ENCODE results near the gene NCK2.

The NCK2 gene

GRCh38 chr2:105808423-105809096 lies 63.8 kb downstream of the NCK2 start:
- in situ Hi-C loops (cut with HindIII; ENCODE audit: low sequenced_read_pairs): no loop called here

DNA sequence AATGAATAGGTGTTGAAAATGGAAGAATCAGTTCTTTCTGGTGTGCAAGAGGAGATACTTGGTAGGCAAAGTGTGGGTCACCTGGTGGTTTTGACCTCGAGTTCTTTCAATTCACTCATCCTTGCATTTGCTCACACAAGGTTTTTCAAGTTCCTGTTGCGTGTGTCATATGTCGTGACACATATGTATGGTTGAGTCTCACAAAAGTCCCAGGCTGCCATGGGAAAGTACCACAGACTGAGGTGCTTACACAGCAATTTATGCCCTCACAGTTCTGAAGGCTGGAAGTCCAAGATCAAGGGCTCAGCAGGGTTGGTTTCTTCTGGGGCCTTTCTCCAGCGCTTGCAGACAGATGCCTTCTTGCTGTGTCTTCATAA lies 64.4 kb downstream of the NCK2 start:
- in situ Hi-C loops (cut with HindIII; ENCODE audit: low sequenced_read_pairs): no loop called here

GRCh38 chr2:105809723-105810122 lies 65.0 kb downstream of the NCK2 start:
- in situ Hi-C loops (cut with HindIII; ENCODE audit: low sequenced_read_pairs): no loop called here

- in situ Hi-C loops (cut with HindIII; ENCODE audit: low sequenced_read_pairs): no loop called here
These were observed 67.7 kb downstream of the NCK2 start for GRCh38 chr2:105812180-105813044.

DNA sequence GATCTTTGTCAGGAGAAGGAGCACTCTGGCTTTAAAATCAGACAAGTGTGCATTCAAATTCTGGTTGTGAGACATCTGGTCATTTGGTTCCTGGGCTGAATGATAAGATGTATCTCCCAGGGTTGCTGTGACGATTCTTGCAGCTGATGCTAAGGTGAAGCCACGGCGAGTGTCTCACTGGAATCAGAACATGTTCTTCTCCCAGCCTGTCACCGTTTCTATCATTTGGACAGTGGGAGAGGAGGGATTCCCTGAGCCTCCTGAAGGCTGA lies 68.3 kb downstream of the NCK2 start:
- in situ Hi-C loops (cut with HindIII; ENCODE audit: low sequenced_read_pairs): no loop called here

DNA sequence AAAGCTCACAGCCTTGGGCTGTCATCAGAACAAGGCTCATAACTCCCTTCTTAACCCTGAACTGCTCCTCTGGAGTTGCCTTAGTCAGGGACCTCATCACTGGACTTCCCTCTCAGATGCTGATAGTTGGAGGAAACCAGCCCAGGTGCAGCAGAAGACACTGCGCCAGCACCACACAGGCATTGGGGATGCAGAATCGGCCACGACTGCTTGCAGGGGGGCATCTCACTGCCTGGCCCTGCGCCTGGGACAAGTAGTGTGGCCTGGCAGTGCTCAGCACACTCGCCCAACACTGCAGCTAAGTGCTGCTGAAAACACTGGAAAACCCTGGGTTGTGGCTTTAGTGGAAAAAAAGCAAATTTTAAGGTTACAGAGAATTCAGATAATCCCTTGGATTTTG lies 68.7 kb downstream of the NCK2 start:
- in situ Hi-C loops (cut with HindIII; ENCODE audit: low sequenced_read_pairs): no loop called here

DNA sequence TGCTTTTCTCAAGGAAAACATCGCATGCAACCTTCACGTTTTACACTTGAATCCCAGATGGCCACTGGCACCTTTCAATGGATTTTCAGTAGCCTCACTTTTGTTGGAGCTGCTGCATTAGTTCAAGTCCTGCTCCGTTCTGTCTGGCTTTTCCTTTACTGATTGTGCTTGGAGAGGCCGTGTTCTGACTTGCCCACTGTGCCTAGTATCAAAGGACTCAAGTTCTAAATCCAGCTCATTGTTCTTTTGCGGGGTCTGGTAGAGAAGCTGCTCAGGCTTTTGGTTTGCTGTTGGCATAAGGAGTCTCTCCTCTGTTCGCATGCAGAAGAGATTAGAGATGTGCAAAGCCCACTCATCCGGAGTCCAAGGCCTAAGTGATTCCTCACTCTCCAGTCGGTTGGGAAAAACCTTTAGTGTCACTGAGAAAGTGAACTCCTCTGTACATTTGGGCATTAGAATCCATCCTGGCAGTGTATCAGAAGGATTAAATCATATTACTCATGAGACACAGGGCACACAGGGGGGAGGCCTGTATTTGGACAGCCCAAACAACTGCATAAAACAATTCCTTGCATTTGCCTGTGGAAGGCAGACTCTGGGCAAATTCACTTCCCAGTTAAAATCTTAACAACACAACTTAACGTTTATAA lies 69.7 kb downstream of the NCK2 start:
- in situ Hi-C loops (cut with HindIII; ENCODE audit: low sequenced_read_pairs): no loop called here

DNA sequence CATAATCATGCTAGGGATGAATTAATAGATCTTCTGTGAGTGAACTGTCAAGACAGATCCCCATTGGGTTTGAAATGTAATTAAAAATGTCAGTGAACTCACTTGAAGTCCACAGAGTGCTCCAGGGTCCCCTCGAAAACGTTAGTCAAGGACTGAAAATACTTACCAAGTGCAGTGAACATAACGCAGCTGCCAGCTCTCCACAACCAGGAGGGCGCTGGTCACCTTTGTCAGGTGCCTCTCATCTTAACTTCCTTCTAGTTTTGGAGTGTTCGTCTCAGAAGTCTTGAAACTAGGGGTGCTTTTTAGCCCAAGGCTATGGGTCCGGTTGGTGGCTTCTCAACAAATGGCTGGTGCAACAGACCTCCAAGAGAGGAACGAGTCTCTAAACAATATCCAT lies 70.7 kb downstream of the NCK2 start:
- in situ Hi-C loops (cut with HindIII; ENCODE audit: low sequenced_read_pairs): no loop called here

DNA sequence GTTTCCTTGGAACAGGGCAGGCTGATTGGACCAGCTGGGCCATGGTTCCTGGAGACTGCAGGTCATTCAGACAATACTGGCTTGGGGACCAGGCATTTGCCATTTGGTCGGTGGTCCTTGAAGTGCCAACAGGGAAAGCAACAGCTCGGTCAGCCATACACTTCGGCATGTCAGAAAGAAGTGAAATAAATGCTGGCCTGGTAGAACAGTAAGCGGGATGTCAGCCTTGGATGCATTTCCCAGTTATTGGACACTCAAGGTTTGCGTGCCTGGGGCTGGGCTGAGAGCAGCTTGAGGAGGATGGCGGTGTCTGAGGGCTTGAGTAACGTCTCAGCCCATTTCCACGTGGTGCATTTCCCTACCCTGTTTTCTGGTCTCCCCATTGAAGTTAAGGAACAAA lies 75.4 kb downstream of the NCK2 start:
- in situ Hi-C loops (cut with HindIII; ENCODE audit: low sequenced_read_pairs): no loop called here

- in situ Hi-C loops (cut with HindIII; ENCODE audit: low sequenced_read_pairs): no loop called here
These were observed 76.0 kb downstream of the NCK2 start for GRCh38 chr2:105820691-105821090.

DNA sequence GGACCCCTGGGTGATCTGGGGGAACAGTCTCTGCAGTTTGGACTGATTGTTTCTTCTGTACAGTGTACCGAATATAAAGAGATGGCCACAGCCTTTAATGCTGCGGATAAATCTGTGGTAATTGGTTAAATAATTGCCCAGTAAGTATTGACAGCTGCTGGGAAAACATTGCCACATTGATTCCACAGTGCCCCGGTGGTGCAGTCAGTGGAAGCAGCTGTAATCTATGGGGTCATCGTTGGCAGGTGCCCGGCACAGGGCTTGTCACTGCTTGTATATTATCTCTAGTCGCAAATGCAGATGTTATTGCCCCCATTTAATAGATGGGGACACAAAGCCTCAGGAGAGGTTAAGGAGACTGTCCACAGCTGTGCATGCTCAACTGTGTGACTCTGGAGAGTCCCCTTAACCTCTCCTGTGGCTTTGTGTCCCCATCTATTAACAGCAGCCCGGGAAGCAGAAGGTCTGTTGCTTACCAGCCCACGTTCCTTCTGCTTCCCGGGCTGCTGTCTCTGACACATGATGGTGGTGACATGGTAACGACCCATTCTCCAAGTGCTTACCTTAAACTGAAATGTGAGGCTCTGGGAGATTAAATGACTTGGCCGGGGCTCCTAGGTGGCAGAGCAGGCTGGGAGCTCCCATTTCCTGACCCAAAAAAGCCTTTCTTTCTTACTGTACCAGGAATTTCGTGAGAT lies 76.9 kb downstream of the NCK2 start:
- in situ Hi-C loops (cut with HindIII; ENCODE audit: low sequenced_read_pairs): no loop called here

DNA sequence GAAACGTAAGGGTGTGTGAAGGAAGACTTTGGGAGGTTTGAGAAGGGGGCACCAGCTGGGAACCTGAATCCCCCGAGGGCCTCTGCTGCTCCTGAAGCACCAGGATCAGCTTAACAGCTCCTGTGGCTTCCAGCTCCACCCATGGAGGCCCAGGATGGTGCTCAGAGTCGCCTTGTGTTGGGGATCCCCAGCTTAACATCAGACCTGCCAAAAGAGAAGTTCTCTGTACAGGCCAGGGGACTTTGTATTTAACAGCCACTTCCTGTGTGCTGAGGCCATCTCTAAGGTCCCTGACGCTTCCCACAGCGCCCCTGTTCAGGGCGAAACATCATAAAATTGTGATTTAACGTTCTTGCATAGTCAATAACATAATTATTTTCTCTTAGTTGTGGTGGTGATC lies 77.5 kb downstream of the NCK2 start:
- in situ Hi-C loops (cut with HindIII; ENCODE audit: low sequenced_read_pairs): no loop called here

DNA sequence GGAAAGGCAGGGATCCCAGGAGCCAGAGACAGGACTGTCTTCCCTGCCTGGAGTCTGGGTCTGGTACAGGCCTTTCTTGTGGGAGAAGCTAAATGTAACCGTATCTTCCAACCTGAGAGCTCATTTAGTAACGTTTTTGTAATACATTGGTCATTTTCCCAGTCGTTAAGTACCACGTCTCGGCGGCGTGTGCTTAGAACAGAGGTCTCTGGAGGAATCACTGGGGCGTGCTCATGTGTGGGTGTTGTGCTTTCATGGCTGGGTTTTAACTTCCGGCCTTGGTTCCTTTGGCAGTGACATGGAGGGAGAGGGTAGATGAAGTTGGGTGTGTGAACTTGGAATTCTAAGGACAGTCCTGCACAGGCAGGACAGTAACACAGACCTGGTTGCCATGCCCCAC lies 79.7 kb downstream of the NCK2 start:
- in situ Hi-C loops (cut with HindIII; ENCODE audit: low sequenced_read_pairs): no loop called here

DNA sequence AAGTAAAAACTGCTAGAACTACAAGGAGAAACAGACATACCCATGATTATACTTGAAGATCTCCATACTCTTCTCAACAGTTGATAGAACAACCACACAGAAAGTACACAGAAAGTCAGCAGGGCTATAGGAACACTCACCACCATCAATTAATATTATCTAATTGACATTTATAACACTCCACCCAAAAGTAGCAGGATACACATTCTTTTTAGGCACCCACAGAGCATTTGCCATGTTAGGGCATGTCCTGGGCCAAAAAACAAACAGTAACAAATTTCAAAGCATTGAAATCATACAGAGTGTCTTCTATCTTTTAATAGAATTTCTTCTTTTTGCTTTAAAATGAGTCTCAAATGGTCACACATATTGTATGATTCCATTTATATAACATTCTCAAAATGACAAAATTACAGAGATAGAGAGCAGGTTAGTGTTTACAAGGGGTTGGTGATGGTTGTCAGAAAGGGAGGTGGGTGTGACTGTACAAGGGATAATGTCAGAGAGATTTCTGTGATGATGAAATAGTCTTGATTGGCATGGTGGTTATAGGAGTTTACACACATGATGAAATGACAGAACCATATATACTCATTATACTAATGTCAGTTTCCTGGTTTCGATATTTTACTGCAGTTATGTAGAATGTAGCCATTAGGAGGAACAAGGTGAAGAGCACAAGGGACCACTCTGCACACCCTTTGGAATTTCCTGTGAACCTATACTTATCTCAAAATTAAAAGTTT lies 82.8 kb downstream of the NCK2 start:
- in situ Hi-C loops (cut with HindIII; ENCODE audit: low sequenced_read_pairs): no loop called here

DNA sequence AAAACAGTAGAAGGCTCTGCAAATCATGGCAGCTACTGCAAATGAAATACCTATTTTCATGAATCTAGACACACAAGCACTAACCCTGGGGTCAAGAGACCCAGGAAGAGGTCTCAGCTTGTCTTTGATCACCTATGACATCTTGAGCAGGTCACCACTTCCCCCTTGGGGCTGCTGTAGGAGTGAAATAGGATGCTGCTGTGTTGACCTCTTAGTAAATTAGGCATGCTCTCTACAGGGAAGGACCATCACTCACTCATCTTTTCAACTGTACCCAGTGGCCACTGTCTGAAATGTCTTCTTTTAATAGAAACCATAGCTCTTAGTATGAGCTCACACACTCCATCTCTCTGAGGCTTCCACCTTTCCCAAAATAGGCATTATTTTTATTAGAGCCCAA lies 83.8 kb downstream of the NCK2 start:
- in situ Hi-C loops (cut with HindIII; ENCODE audit: low sequenced_read_pairs): no loop called here

GRCh38 chr2:105834931-105835330 lies 90.2 kb downstream of the NCK2 start:
- in situ Hi-C loops (cut with HindIII; ENCODE audit: low sequenced_read_pairs): no loop called here

- in situ Hi-C loops (cut with HindIII; ENCODE audit: low sequenced_read_pairs): no loop called here
These were observed 91.6 kb downstream of the NCK2 start for GRCh38 chr2:105836341-105836740.

- in situ Hi-C loops (cut with HindIII; ENCODE audit: low sequenced_read_pairs): no loop called here
These were observed 92.4 kb downstream of the NCK2 start for GRCh38 chr2:105836840-105837692.

DNA sequence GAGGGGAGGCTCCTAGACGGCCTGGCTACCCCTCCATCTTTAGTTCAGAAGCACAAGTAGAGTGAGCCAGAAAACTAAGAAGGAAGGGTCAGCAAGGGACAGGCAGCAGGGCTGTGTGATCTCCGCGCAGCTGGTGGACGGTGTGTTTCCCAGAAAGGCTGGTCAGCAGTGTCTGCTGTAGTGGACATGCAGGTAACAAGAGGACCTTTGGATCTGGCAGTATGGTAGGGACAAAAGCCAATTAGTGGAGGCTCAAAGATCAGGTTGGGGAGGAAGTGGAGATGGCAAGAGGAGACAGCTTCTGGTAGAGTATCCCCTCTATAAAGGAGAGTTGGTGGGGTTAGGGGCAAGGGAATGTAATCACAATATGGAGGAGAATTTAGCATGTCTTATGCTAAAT lies 95.1 kb downstream of the NCK2 start:
- in situ Hi-C loops (cut with HindIII; ENCODE audit: low sequenced_read_pairs): no loop called here

GRCh38 chr2:105840933-105841332 lies 96.2 kb downstream of the NCK2 start:
- in situ Hi-C loops (cut with HindIII; ENCODE audit: low sequenced_read_pairs): no loop called here

All from DLD1 (cell line).